ENCODE results near the gene DYNC1I1.
A peak's percentile ranks its signal among the peaks of the same experiment; 100 is the strongest.

DYNC1I1 gene

GRCh38 chr7:95794917-95795515 lies 22.7 kb downstream of the DYNC1I1 start:
- DNase-seq: no peak

GRCh38 chr7:95796617-95797016 lies 24.3 kb downstream of the DYNC1I1 start:
- DNase-seq: no peak

- DNase-seq: no peak
Measured at GRCh38 chr7:95798401-95798930, 26.1 kb downstream of the DYNC1I1 start.

GRCh38 chr7:95800787-95801186 lies 28.4 kb downstream of the DYNC1I1 start:
- DNase-seq: no peak

GRCh38 chr7:95802270-95802669 lies 29.9 kb downstream of the DYNC1I1 start:
- DNase-seq: no peak

- DNase-seq: no peak
Measured at GRCh38 chr7:95804052-95804451, 31.7 kb downstream of the DYNC1I1 start.

- no peak for DNase-seq
Measured at GRCh38 chr7:95805909-95806308, 33.6 kb downstream of the DYNC1I1 start.

- DNase-seq: no peak
Measured at GRCh38 chr7:95808396-95808795, 36.0 kb downstream of the DYNC1I1 start.

- no peak for DNase-seq
Measured at GRCh38 chr7:95811846-95812445, 39.6 kb downstream of the DYNC1I1 start.

GRCh38 chr7:95814721-95815120 lies 42.4 kb downstream of the DYNC1I1 start:
- no peak for DNase-seq

GRCh38 chr7:95817866-95818640 lies 45.7 kb downstream of the DYNC1I1 start:
- no peak for DNase-seq

- no peak for DNase-seq
Measured at GRCh38 chr7:95820778-95821177, 48.4 kb downstream of the DYNC1I1 start.

- no peak for DNase-seq
Measured at GRCh38 chr7:95822717-95823116, 50.4 kb downstream of the DYNC1I1 start.

- DNase-seq: no peak
Measured at GRCh38 chr7:95824616-95825015, 52.3 kb downstream of the DYNC1I1 start.

GRCh38 chr7:95828824-95829790 lies 56.8 kb downstream of the DYNC1I1 start:
- DNase-seq: peak; percentile 81

GRCh38 chr7:95840953-95841950 lies 68.9 kb downstream of the DYNC1I1 start:
- no peak for DNase-seq

GRCh38 chr7:95843286-95843685 lies 70.9 kb downstream of the DYNC1I1 start:
- DNase-seq: no peak

- DNase-seq: peak; percentile 66
Measured at GRCh38 chr7:95845007-95845406, 72.7 kb downstream of the DYNC1I1 start.

GRCh38 chr7:95847061-95847460 lies 74.7 kb downstream of the DYNC1I1 start:
- DNase-seq: no peak

- DNase-seq: peak; percentile 99
Measured at GRCh38 chr7:95859429-95859828, 87.1 kb downstream of the DYNC1I1 start.

GRCh38 chr7:95861041-95861440 lies 88.7 kb downstream of the DYNC1I1 start:
- peak; percentile 47 for DNase-seq
